GM18508 (cell line): ENCODE data around the gene SLC52A3.
"Not testable (repeated sequence)": the region's sequence is repeated elsewhere in the genome, so short reads cannot be mapped to it uniquely, and the experiment has no call there.

ENCODE experiments used
- ATAC-seq: cut with Tn5 transposase; IDR thresholded peaks from one replicate; pipeline ENCODE4 v1.9.1; 2021; ENCODE audit warnings: moderate number of reproducible peaks; ENCODE audit not compliant: insufficient read depth, unreplicated experiment

SLC52A3 gene

GRCh38 chr20:731891-732560 lies 36.3 kb downstream of the SLC52A3 start:
- ATAC-seq, result no peak

- ATAC-seq, result no peak
Observed at GRCh38 chr20:730005-730404, 38.3 kb downstream of the SLC52A3 start.

- no peak for ATAC-seq
Observed at GRCh38 chr20:728256-728944, 39.9 kb downstream of the SLC52A3 start.

- no peak for ATAC-seq
Observed at GRCh38 chr20:726160-726559, 42.1 kb downstream of the SLC52A3 start.

GRCh38 chr20:725491-725890 lies 42.8 kb downstream of the SLC52A3 start:
- no peak for ATAC-seq

GRCh38 chr20:724797-725196 lies 43.5 kb downstream of the SLC52A3 start:
- ATAC-seq, result not testable (repeated sequence)

- ATAC-seq, result no peak
Observed at GRCh38 chr20:723756-724155, 44.5 kb downstream of the SLC52A3 start.

- ATAC-seq, result no peak
Observed at GRCh38 chr20:722822-723644, 45.3 kb downstream of the SLC52A3 start.

GRCh38 chr20:721876-722275 lies 46.4 kb downstream of the SLC52A3 start:
- ATAC-seq, result no peak

- ATAC-seq, result no peak
Observed at GRCh38 chr20:719816-720215, 48.5 kb downstream of the SLC52A3 start.

GRCh38 chr20:719068-719467 lies 49.2 kb downstream of the SLC52A3 start:
- ATAC-seq, result no peak

- no peak for ATAC-seq
Observed at GRCh38 chr20:717832-718231, 50.5 kb downstream of the SLC52A3 start.

- no peak for ATAC-seq
Observed at GRCh38 chr20:717271-717670, 51.0 kb downstream of the SLC52A3 start.

GRCh38 chr20:714453-714852 lies 53.8 kb downstream of the SLC52A3 start:
- no peak for ATAC-seq

GRCh38 chr20:711576-711975 lies 56.7 kb downstream of the SLC52A3 start:
- no peak for ATAC-seq

- no peak for ATAC-seq
Observed at GRCh38 chr20:710780-711450, 57.4 kb downstream of the SLC52A3 start.
